Esophagus mucosa (tissue), 1 donor: ENCODE results near the gene TLR9. TPM values are rescaled to one million over a fixed set of nuclear protein-coding genes. Genes with fewer than 3 reads are reported as not detected.
"Not testable (repeated sequence)": the region's sequence is repeated elsewhere in the genome, so short reads cannot be mapped to it uniquely, and the experiment has no call there.

ENCODE experiments used
- ATAC-seq: fragments of 200-7000 bp; cut with Tn5 transposase; one replicate; pipeline ENCODE4 v1.9.1; 2020
- total RNA-seq: library from RNA; stranded (reverse); gene quantifications from one replicate; pipeline ENCODE4 v1.2.4, GENCODE V29; 2023
- donor health status: DM: yes; HTN: yes; CAD: no.

Gene TLR9
- total RNA-seq, 1 donor from 2014 or later, result 0.04 TPM

DNA sequence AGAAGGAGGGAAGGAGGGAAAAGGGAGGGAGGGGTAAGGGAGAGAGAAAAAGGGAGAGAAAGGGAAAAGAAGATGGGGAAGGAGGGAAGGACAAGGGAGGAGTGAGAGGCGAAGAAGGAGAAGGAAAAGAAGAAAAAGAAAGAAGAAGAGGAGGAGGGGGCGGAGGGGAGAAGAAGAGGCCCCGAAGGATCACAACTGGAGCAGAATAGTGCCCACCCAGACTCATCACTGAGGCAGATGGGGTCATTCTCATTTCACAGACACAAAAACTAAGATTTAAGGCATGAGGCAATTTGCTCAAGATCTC, 30.2 kb downstream of the TLR9 start:
- ATAC-seq, result no peak

DNA sequence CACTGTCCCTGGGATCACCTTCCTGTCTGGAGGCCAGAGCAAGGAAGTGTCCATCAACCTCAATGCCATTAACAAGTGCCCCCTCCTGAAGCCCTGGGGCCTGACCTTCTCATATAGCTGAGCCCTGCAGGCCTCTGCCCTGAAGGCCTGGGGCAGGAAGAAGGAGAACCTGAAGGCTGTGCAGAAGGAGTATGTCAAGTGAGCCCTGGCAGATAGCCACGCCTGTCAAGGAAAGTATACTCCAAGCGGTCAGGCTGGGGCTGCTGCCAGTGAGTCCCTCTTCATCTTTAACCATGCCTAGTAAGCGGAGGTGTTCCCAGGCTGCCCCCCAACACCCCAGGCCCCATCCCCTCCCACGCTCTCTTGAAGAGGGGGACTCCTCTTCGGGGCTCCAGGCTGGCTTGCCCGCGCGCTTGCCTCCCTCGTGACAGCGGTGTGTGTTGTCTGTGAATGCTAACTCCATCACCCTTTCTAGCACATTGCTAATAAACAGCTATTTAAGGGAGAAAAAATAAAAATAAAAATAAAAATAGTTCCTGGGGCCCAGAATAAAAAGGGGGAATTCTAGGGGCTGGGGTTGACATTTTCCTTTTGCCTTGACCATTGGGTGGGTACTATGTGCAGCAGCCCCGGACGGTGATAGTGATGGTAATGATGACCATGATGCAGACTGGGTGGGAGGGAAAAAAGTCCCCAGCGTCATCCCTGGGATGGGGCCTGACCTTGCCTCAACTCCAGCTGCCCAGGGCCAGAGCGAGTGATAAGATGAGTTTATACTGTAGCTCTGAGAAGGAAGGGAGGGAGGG, 30.8 kb downstream of the TLR9 start:
- no peak for ATAC-seq

DNA sequence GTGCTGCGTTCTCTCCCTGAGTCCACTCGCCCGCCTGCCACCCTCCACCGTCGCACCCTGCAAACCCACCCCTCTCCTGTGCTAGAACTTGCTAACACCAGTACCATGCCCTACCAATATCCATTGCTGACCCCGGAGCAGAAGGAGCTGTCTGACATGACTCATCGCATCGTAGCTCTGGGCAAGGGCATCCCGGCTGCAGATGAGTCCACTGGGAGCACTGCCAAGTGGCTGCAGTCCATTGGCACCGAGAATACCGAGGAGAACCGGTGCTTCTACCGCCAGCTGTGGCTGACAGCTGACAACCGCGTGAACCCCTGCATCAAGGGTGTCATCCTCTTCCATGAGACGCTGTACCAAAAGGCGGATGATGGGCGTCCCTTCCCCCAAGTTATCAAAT, 32.4 kb downstream of the TLR9 start:
- ATAC-seq, result no peak

DNA sequence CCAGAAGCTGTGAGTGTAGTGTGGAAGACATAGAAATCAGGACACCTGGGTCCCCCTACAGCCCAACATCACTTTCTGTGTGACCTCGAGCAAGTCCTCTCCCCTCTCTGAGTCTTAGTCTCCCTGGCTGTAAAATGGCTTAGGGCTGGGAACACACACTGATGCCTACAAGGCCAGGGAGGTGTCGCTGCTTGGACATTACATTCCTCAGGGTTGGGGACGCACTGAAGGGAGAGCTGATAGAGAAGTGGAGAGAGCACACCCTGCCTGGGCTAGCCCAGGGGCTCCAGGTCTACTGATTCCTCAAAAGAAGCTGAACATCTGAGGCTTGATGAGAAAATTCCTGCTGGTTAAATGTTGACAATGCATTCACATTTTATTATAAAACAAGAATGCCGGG, 33.8 kb downstream of the TLR9 start:
- no peak for ATAC-seq

DNA sequence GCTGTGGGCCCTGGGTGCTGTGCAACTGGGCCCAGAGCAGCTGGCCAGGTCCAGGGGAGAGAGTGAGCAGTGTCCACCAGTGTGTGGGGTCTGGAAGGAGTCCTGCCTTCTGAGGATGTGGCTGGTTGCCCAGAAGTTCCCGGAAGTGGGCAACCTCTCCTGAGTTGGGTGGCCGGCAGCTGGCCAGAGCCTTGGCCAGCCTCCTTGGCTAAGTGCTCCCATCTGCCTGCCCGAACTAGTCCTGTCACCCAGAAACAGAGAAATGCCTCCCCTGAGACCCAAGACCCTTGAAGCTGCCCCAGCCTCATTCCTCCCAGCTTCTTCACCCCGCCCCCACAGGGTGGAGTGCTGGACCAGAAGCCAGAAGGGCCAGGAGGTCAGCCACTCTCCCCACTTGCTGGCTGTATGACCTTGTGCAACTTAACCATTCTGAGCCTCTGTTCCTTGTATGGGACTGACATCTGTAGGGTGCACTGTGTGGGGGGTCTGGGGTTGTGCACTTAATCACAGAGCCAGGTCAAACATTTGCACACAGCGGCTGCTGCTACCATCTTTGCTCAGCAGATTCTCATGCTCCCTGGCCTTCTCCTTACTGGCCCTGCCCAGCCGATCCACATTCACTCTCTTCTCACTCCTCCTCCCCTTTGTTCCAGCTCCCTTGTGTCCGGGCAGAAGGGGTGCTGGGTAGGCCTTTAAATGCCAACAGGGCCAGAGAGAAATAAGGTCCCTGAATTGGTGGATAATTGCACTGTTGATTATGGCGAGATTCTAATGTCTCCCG, 35.0 kb downstream of the TLR9 start:
- peak; percentile 4 for ATAC-seq

DNA sequence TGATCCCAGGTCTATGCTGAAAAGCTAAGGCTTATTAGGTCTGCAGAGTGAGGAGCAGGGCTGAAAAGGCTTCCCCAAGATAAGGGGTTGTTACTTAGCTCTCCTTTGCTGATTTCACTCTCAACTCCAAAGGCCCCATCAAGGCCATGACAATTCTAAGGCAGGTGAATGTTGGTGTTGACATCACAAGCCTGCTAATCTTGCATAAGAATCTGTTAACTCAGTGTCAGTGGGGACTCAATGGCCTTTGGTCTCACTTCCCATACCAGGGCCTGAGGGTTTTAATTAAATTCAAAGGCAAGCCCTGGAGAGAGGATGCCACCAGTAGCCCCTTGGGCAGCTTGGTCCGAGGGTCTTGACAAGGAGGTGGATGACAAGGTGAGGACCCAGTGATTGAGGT, 36.9 kb downstream of the TLR9 start:
- ATAC-seq, result no peak

DNA sequence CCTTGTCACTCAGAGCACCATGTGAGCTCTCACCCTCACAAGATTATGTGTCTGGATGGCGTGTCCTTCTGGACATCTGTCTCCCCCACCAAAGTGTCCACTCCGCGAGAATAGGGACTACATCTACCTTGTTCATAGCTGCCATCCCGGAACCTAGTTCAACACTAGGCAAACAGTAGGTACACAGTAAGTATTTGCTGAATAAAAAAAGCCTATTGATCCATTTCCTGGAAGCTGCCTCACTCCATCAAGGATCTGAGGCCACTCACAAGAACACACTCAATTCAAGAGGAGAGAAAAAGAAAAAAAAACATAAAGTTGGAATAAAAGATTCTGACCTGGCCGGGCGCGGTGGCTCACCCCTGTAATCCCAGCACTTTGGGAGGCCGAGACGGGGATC, 38.7 kb downstream of the TLR9 start:
- ATAC-seq, result no peak

DNA sequence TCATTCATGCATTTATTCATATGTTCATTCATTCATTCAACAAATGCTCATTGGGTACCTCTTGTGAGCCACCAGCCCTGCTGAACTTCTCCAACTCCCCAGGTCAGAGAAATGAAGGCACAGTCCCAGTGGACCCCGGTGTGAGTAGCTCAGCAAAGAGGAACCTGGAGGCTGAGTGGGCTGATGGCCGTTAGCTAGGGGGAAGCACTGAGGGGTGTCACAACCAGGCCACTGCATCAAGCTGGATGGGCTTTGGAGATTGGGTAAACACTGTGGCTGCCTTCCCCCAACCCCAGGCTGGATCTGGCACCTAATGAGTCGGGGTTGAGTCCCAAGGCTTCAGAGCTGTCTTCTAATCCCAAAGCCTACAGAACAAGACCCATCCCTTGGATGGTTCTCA, 39.6 kb downstream of the TLR9 start:
- no peak for ATAC-seq

DNA sequence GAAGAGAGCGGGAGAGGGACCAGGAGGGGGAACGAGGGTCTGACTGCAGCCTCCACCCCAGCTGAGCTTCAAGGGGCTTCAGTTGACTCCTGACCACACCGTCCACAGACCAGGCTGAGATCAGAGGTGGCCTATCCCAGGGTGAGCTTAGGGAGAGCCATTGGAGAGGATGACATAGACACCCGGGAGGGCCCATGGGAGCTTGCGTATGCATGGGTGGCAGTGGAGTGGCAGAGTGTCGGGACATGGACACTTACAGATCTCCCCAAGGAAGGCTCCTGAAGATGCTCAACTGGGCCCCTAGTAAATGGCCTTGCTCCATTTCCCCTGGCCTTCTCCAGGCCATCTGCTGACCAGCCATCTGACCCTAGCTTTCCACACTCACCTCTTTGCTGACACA, 40.1 kb downstream of the TLR9 start:
- ATAC-seq, result no peak

DNA sequence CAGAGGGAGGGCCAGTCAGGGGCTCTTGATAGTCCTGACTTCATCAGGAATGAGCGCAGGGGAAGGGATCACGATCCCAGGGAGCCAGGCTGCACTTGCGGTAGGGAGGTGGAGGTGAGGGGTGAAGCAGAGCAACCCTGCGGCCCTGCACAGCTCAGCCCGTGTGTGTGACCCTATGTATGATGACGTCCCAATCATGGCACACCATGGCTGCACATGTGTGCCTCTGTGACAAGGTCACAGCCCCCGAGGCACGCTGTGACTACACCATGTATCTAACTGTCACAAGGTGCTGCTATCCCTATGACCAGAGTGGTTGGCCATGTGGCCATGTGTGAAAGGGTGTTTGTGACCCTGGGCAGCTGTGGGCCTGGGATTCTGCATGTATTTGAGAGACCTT, 40.8 kb downstream of the TLR9 start:
- ATAC-seq, result no peak

DNA sequence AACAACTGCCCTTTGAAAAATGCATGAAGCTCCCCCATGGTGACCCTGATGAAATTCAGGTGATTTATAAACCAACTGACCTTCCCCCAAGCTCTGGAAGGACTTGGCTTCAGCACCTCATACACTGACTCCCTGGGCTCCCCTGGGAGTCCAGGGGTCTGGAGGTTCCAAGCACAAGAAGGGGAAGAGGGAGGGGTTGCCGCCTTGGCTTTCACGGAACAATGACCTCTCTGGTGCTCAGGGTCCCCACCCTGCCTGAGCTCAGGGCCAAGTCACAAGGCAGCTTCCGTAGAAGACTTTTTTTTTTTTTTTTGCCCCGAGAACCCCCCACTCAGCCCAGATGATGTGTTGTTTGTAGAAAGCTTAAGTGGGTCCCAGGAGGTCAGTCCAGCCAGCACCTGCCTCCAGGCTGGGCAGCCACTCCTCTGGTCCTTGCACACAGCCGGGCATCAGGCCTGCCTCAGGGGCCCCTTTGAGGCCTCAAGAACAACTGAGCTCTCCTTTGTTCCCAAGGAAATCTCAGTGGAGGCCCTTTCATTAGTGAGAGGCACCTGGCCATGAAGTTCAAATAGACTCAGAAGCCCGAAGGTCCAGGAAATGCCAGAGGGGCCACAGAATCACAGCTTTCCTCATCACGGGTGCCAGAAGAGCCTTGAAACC, 41.5 kb downstream of the TLR9 start:
- ATAC-seq, result no peak

DNA sequence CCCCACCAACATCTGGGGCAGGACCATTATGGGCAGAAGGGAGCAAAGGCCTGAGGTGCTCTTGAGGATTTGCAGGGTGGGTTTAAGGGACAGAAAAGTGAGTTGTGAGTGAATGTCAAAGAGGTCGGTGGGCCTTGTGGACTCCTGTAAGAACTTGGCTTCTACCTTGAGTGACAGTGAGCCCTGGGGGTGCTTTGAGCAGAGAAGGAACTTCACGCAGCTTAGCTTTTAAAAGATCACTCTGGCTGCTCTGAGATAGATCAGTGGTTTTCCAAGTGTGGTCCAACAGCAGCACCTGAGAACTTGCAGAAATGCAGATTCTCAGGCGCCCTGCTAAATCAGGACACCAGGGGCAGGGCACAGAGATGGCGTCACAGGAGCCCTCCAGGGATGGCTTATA, 42.8 kb downstream of the TLR9 start:
- no peak for ATAC-seq

DNA sequence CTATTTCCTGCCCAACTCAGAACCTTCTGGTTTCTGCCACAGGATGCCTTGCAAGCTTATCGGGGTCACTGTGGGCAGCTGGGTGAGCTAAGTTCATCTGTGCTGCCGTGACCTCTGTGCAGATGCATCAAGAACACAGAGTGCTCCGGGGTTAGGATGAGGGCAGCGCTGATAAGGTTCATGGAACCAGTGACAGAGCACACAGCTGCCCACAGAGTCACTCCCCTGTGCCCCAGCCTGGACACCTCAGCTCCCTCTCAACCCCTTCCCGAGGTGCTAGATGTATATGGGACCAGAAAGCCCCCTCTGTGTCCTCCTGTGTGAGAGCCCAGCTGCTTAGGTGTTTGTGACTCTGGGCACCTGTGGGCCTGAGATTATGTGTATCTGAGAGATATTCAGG, 43.2 kb downstream of the TLR9 start:
- ATAC-seq, result no peak

DNA sequence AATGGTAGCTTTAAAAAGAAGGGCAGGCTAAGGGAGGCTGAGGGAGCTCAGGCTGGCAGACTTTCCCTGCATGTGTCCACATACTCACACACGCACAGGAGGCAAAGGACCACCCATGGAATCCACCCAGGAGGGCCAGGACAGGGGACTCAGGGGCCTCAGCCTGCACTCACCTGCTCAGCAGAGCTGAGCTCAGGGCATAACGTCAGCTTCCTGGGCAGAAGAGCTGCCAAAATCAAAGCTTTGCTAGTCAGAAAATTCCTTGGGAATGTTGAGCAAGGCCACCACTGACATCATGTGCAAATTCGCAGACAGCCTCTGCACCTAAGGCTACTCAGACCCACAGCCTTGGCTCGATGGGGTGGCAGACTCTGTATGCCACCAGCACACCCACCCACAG, 43.9 kb downstream of the TLR9 start:
- ATAC-seq, result no peak

DNA sequence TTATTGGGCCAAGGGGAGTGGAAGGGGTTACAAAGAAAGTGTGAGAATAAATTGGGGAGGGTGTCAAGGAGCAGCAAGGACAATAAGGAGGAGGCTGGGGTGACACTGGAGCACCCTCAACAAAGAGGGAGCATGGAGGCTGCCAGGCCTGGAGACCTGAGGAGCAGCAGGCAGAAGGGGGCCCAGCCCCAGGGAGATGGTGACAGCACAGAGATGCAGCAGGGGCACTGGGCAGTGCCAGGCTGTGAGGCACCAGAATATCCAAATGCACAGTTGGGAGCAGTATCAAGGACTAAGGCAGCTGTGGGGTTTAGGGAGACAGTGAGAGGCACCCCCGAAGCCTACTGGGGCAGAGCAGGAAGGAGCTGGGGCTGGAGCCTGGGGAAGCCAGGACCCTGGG, 46.9 kb downstream of the TLR9 start:
- ATAC-seq, result no peak

DNA sequence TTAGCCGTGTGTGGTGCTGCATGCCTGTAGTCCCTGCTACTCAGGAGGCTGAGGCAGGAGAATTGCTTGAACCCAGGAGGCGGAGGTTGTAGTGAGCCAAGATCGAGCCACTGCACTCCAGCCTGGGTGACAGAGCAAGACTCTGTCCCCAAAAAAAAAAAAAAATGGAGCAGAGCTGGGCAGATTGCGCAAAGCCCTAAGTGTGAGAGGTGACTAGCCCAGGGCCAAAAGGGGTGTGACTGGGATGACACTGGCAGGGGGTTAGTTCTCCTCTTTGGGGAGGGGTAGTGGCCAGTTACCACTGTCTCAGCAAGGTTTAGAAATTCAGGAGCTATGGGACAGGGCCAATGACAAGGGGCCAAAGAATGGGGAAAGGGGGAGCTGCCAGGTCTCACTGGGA, 47.3 kb downstream of the TLR9 start:
- ATAC-seq, result not testable (repeated sequence)

DNA sequence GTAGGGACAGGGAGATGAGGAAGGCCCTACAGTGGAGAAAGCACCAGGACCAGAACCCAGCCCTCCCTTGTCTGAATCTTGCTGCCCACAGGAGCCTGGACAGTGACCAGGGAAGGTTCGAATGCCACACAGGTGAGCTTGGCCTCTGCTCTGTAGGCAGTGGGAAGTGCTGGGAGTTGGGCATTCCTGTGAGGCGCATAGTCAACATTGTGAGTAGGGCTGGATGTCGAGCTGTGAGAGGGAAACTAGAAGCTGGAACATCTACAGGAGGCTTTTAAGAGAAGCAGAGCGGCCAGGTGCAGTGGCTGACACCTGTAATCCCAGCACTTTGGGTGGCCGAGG, 47.8 kb downstream of the TLR9 start:
- ATAC-seq, result no peak

DNA sequence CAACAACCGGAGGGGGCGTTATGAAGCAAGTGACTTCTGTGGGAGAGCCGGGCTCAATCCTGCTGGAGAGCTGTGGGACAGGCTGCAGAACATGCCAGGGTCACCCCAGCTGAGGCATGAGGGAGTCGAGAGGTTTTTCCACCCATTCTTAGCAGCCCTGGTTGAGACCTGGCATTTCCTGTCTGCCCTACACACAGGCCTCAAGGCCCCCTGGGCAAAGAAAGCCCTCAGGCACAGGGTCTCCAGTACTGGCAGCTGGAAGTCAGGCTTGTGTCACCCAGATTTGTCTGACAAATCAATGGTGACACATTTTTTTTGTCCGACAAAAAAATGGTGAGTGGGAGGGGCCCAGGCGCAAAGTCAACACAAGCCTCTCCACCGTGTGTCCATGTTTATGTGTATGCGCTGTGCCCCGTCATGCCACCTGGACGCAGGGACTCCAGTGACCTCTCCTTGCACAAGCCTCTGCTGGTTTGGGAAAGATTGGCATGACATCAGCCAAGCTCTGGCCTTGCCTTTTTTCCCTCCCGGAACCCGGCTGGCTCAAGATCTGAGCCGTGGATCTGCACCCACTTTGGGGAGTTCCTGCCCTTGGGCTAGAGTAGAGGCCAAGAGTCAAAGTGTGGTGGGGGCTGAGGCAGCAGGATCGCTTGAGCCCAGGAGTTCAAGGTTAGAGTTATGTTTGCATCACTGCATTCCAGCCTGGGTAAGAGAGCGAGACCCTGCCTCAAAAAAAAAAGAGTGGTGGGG, 48.3 kb downstream of the TLR9 start:
- peak; percentile 56 for ATAC-seq

DNA sequence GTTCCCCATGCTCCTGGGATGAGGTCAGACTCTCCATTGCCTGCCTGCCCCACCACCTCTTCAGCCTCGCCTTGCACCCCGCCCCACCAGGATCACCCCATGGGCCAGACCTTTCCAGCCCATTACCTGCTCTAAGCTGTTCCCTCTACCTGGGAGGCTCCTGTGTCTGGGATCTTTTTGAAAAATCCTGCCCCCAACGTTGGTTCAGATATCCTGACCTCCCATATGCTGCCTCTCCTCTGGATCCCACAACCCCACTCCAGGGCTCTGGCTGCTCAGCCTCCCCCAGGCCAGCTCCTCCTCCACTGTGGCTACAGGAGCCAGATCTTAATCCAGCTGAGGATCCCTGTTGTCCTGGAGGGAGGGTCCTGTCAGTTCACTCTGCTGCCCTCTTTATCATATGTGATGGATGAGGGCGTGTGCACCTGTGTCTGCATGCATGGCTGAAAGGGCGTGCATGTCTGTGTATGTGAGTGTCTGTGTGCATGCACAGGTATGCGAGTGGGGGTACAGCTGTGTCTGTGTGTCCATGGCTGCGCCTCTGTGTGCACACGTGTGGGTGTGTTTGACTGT, 49.2 kb downstream of the TLR9 start:
- peak; percentile 2 for ATAC-seq

DNA sequence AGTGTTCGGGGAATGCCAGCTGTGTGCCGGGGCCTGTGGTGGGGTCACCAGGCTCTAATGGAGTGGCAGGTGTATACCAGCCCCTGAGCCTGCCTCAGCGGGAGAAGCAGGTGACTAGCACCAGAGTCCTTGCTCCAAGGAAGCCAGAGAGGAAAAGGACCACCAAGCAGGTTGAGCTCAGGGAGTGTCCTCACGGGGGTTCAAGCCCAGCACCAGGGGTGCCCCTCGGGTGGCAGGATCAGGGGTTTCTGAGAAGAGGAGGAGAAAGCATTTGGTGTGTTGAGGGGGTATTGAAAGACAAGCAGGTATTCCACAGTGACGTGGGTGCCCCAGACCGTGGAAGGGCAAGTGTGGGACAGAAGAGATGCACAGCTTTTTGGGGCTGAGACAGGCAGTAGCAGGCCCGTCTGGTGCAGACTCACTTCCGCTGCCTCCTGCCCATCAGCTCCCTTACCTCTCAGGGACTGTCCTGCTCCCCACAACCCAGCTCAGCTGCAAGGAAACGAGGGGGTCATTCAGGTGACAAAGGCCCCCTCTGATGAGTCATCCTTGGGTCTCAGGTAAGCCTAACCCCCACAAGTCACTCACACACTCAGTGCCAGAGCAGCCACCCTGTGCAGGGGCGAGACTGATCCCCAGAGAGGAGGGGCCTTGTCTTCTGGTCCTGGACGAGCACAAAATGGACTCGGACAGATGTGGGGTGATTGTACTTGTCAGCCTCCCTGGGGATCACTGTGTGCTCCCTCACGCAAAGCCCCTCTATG, 49.8 kb downstream of the TLR9 start:
- ATAC-seq, result no peak

DNA sequence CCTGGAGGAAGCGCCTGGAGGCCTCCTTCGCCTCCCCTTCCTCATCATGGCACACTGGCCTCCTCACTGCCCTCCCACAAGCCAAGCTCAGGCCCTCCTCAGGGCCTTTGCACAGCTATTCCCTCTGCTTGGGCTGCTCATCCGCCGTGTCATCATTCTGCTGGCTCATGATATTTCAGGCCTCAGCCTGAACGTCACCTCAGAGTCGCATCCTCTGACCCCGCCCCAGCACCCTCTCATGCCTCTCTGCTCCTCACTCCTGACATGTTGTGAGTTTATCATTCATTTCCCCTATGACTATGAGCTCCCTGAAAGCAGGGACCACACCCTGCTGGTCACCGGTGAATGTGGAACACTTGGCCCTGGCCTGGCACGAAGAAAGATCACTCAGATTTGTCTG, 50.5 kb downstream of the TLR9 start:
- peak; percentile 84 for ATAC-seq

DNA sequence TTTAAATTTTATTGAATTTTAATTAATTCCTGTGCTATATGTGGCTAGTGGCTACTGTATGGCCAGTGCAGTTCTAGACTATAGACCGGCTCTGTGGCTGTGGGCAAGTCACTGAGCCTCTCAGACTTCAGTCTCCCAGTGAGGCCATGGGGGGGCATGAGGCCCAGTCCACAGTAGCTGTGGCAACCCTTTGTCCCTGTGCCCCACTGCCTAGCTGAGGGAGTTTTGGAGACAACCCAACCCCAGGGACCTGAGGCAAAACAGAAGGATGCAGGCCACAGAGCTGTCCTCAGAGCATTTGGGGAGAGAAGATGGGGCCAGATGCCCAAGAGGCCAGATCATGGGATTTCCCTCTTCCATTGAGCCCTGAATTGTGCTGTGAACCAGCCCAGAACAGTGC, 52.3 kb downstream of the TLR9 start:
- ATAC-seq, result no peak
